Left ventricle myocardium superior (tissue), 1 donor: ENCODE results near the gene TBC1D5. TPM values are rescaled to one million over a fixed set of nuclear protein-coding genes. Genes with fewer than 3 reads are reported as not detected.

Source experiments
- ATAC-seq: fragments of 200-7000 bp; cut with Tn5 transposase; one replicate; pipeline ENCODE4 v1.9.1; 2020; ENCODE audit warnings: mild to moderate bottlenecking, moderate library complexity
- DNase-seq: peaks from one replicate; pipeline ENCODE4 v3.0.0-alpha.2; 2020
- intact Hi-C: fragments of 100-400 bp; cut with micrococcal nuclease; formaldehyde crosslinking; loops from one replicate; pipeline ENCODE4 v1.11.0; 2022
- total RNA-seq: library from RNA; stranded (reverse); fragmentation: NEBNext Ultra II Directional; extraction: Animal tissue kit (Norgen Biotek cat#: 25700); gene quantifications from one replicate; pipeline ENCODE4 v1.2.1, GENCODE V29; 2021
- donor health status: DM: no; HTN: yes; CAD: no; lungs with severe emphysema.

Gene TBC1D5
- total RNA-seq, 1 donor from 2014 or later, result 27.1 TPM

DNA sequence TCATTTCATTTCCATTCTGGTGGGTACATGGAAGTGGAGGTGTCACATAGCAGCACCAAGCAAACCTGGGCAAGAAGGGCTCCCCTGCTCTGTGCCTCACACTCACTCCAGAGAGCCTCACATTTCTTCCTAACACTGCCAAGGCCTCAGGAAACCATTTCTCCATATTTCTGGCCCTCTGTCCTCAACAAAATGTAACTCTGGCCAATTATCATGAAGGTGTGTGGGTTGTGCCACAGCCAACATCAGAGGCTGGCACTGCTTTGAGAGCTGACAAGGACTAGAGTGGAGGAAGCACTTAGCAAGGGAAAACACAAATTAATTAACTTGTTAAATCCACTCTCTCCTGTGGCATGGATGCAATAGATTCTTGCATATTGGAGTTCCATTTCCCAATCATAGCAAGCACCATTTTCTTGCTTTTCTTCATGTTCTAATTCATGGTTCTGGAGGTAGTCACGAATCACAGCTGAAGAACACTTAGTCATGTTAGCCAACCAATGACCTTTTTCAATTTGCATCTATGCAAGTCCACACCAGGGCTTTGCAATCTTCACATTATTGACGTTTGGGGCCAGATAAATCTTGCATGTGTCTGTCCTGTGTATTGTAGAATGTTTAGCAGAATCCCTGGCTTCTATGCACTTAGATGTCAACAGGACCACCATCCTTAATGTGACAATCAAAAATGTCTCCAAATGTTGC lies 616.5 kb downstream of the TBC1D5 start:
- ATAC-seq (no peak), DNase-seq (no peak)
- intact Hi-C loops, result no loop called here

DNA sequence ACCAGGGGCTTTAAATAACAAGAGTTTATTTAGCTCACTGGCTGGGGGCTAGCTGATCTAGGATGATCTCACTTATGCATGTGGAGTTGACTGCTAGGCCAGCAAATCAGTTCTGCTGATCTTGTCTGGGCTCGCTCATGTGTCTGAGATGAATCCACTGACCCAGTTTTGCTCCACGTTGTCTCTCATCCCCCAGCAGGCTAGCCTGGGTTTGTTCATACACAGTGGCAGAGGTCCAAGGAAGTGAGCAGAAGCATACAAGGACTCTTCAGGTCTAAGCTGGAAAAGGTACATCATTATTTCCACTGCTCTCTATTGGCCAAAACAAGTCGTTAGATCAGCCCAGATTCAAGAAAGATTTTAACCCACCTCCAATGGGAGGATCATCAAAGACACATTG lies 619.7 kb downstream of the TBC1D5 start:
- no peak for DNase-seq
- no peak for ATAC-seq
- intact Hi-C loops, result no loop called here

DNA sequence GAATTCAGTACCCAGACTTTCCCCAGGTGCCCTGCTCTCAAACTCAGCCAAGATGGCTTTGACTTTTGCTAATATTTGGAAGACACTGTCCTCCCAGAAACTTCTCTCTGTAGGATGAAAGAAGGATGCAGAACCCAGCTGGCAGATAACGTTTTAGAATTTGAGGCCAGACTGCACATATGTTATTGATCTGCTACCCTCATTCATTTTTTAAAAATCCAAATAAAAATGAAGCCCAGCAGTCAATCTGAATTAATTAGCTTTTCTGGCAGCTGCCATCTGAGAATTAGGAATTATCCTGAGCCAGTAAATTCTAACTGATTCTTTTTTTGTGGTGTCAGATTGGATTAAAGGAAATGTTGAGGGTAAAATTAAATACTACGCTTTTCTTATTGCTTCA lies 621.1 kb downstream of the TBC1D5 start:
- DNase-seq (no peak), ATAC-seq (no peak)
- intact Hi-C loops, result no loop called here

DNA sequence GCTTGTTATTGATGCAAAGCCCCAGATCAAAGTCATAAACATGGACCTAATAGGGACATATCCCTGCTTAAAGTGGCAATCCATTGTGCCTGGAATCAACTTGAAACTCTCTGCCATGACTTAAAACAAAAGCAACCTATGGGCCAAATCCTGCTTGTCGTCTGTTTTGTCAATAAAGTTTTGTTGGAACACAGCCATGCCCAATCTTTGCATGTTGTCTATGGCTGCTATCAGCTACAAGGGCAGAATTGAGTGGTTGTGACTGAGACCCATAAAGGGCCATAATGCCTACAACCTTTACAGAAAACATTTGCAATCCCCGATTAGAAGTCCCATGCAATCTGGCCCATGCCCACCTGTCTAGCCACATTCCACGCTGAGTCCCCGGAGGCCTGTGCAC lies 622.3 kb downstream of the TBC1D5 start:
- ATAC-seq, result no peak
- DNase-seq, result no peak
- intact Hi-C loops, result no loop called here

DNA sequence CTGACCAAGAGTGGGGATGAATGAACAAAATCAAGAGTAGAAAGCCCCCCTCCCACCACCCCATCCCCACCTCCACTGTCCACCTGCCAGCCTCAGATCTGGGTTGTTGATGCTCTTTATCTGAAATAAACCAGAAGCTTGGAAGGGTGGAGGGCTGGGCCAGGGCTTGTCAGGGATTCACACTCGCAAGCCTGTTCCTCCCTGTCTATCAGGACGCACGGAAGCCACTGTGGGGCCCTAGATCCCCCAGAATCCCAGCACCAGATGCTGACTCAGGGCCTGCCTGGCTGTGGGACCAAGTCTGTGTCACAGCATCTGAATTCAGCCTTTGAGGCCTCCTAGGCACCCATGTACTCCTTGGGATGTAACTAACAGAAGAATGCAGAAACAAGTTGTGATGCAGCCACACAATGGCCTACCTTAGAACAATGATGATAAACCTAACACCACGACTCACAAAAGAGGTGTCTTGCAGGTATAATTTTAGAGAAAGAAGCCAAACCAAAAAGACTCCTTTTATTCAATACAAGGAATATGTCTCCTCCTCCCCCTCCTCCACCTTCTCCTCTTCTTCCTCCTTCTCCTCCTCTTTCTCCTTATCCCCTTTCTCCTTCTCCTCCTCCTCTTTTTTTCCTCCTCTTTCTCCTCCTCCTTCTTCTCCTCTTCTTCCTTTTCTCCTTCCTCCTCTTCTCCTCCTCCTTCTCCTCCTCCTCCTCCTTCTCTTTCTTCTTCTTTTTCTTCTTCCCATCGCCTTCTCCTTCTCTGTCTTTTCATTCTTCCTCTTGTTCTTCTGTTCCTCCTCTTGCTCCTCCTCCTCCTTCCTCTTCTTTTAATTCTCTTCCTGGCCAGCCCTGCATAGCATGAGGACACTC lies 623.0 kb downstream of the TBC1D5 start:
- intact Hi-C loops, result no loop called here
- DNase-seq (no peak), ATAC-seq (no peak)

DNA sequence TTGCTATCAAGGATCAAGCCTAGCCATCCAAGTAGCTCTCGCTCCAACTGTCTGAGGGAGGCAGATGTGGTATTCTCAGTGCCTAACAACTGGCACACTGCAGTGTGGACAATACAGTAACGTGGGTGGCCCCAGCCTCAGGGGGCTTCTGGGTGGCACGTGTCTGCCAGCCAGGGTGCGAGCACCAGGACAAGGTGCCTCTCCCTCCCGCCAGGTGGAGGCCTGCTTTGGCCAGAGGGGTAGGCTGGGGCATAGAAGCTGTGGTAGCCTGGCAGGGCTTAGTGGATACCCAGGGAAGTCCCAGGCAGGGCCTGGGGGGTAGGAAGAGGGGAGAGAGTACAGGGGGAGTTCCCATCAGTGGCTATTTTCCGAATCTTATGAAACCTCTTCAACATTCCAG lies 623.7 kb downstream of the TBC1D5 start:
- ATAC-seq (no peak), DNase-seq (no peak)
- intact Hi-C loops, result no loop called here

DNA sequence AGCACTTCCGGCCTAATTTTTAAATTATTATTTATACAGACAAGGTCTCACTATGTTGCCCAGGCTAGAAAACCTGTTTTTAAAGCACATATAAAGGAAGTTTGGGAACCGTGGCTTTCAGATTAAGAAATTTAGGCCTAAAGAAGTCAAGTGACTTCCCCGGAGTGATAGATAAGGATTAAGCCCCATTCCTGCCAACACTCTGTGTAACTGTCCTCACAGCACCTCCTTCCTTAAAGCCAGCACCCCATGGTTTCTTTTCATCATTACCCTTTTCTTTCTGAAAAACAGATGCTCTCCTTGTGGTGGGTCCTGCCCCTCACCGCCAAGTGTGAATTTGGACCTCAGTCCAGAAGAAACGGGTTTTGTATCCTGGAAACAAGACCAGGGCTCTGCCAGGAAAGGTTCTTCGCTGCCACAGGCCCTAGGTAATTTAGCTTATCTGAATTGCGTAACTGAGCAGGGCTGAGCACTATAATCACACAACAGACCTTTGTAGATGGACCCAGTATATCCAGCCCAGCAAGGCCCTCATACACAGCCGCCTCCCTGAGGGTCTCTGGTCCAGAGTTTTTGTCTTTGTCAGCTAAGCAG lies 626.3 kb downstream of the TBC1D5 start:
- intact Hi-C loops, result no loop called here
- ATAC-seq (peak; percentile 79), DNase-seq (no peak)

DNA sequence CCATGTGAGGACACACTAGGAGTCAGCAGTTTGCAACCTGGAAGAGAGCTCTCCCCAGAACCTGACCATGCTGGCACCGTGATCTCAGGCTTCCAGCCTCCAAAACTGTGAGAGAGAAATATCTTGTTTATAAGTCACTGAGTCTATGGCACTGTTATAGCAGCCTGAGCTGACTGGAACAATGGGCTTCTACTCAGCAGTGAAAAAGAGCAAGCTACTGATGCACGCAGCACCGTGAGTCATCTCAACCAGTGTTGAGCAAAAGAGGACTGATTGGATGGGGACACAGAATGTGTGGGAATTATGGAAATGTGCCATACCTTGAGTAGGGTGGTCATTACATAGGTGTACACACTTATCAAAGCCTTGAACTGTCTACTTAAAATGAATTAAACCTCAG lies 627.2 kb downstream of the TBC1D5 start:
- no peak for ATAC-seq
- intact Hi-C loops, result no loop called here

DNA sequence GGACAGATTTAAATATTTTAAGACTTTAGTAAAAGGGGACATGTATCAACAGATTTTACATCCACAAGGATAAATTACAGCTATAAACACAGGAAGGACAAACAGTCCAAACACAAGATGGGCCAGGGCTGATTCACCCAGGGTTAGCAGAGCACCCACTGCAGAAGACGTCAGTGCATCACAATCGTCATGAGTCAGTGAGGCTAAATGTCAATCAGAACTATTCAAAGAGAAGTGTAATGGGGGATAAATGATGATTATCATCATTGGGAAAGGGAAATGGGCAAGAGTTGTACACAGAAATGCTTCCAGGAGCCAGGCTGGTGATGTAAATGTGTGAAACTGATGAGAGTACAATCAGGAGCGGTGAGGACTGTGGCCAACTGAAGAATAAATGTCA lies 630.8 kb downstream of the TBC1D5 start:
- ATAC-seq (no peak), DNase-seq (no peak)
- intact Hi-C loops, result no loop called here

More for the DNA sequence above, 627.2 kb downstream of the TBC1D5 start:
- no peak for DNase-seq

DNA sequence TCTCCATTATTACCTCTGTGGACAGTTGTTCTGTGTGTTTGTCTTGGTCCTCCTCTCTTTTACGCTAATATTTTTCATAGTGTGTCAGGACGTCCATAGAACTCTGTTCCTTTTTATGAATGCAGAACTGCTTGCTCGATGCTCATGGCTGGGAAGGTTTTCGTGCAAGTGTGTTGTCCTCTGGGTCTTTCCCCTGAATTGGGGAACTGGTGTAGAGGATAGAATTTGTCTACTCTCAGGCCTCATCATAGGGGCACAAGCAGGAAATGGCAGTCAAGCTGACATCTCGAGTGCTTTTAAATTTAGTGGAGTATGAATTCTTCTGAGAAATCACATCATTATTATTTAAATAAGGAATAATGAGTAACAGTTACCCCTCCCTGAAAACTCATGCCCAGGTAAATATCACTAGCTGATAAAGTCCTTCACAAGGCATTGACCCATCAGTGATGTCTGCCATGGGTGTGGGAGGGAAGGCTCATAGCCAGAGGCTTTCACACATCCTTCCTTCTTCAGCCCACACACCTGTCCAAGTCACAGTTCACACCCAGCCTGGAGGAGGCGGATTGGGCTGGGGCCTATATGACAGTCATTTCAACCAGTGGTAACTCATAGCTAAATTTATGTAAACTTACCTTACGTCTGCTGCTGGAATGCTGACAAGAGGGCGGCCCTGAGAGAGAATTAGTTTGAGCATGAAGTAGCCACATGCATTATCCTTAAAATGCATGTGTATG lies 631.6 kb downstream of the TBC1D5 start:
- ATAC-seq (no peak), DNase-seq (no peak)
- intact Hi-C loops, result no loop called here
